H1 (cell line): Measurements from ENCODE around the gene MTNR1B. TPM values are rescaled to one million over a fixed set of nuclear protein-coding genes. Genes with fewer than 3 reads are reported as not detected.

Experiments
- CTCF ChIA-PET: fragments of 300-600 bp; sonication (Branson Sonifier 250); formaldehyde crosslinking; loops from one replicate; lab custom pipeline; 2021; ENCODE audit not compliant: partially characterized antibody; lab: Charles Lee
- POLR2A ChIA-PET: fragments of 300-600 bp; sonication (Branson Sonifier 250); formaldehyde crosslinking; loops from one replicate; lab custom pipeline; 2021; ENCODE audit warnings: inconsistent platforms; ENCODE audit not compliant: partially characterized antibody; lab: Charles Lee
- DNase-seq, 2 experiments: peaks; one replicate each; pipeline versions ENCODE4 v3.0.0 to v3.0.0-alpha.2; 2010 to 2022; ENCODE audit warnings: low spot score in 2 of 2, low read depth in 1 of 2, mixed read lengths in 1 of 2
- FAIRE-seq: peaks from 2 replicates; lab custom pipeline; 2011; peaks lifted over from hg19 to GRCh38; lab: Jason Lieb, UNC
- H2AFZ ChIP-seq: 2 replicates; pipeline ENCODE4 v1.8.1; 2012; ENCODE audit warnings: low read length, inconsistent platforms
- H2AK5ac ChIP-seq: 2 replicates; pipeline ENCODE4 v1.6.1; 2013; ENCODE audit warnings: low read depth, low read length
- H2BK120ac ChIP-seq: replicated peaks from 2 replicates; pipeline ENCODE3; 2013; ENCODE audit warnings: low read depth, low read length, inconsistent platforms
- H2BK12ac ChIP-seq: 2 replicates; pipeline ENCODE4 v1.6.1; 2013; ENCODE audit warnings: low read depth, low read length
- H2BK15ac ChIP-seq: 2 replicates; pipeline ENCODE4 v1.6.1; 2013; ENCODE audit warnings: low read length
- H2BK20ac ChIP-seq: 2 replicates; pipeline ENCODE4 v1.6.1; 2013; ENCODE audit warnings: low read length
- H2BK5ac ChIP-seq: 2 replicates; pipeline ENCODE4 v1.6.1; 2013; ENCODE audit warnings: low read depth, low read length
- H3K14ac ChIP-seq: 2 replicates; pipeline ENCODE4 v1.6.1; 2013; ENCODE audit warnings: inconsistent platforms; ENCODE audit not compliant: insufficient read length
- H3K18ac ChIP-seq: 2 replicates; pipeline ENCODE4 v1.6.1; 2013; ENCODE audit warnings: low read length; ENCODE audit errors: extremely low read depth
- H3K23ac ChIP-seq: 2 replicates; pipeline ENCODE4 v1.6.1; 2013; ENCODE audit warnings: inconsistent platforms; ENCODE audit not compliant: insufficient read length
- H3K23me2 ChIP-seq: 2 replicates; pipeline ENCODE4 v1.6.1; 2013; ENCODE audit warnings: low read depth, low read length
- H3K27ac ChIP-seq: 2 replicates; pipeline ENCODE4 v1.6.1; 2011; ENCODE audit warnings: low read depth, low read length, inconsistent platforms
- H3K27me3 ChIP-seq, 4 experiments: replicated peaks in 1 of 4; 1 replicate in 1 of 4; 2 replicates in 3 of 4; pipeline versions ENCODE4 v1.6.1 to v1.8.1; 2011 to 2013; ENCODE audit warnings: low read length in 3 of 4, mild to moderate bottlenecking in 3 of 4, inconsistent platforms in 2 of 4, mixed read lengths in 2 of 4, moderate library complexity in 1 of 4; ENCODE audit not compliant: control insufficient read depth in 3 of 4, insufficient read depth in 3 of 4; ENCODE audit errors: extremely low read depth in 1 of 4
- H3K36me3 ChIP-seq, 4 experiments: 2 replicates each; pipeline versions ENCODE4 v1.6.1 to v1.8.1; 2011 to 2013; ENCODE audit warnings: mild to moderate bottlenecking in 4 of 4, low read length in 3 of 4, moderate library complexity in 2 of 4, control low read depth in 1 of 4, inconsistent platforms in 1 of 4; ENCODE audit not compliant: insufficient read depth in 4 of 4, control insufficient read depth in 2 of 4
- H3K4ac ChIP-seq: replicated peaks from 2 replicates; pipeline ENCODE3; 2013; ENCODE audit warnings: low read length, low read depth, mixed read lengths, inconsistent platforms; ENCODE audit not compliant: insufficient read length
- H3K4me1 ChIP-seq, 4 experiments: replicated peaks in 1 of 4; 1 replicate in 1 of 4; 2 replicates in 3 of 4; pipeline versions ENCODE4 v1.6.1 to v1.8.1; 2011 to 2013; ENCODE audit warnings: low read length in 3 of 4, inconsistent platforms in 2 of 4, mixed read lengths in 1 of 4; ENCODE audit not compliant: insufficient read depth in 4 of 4, control insufficient read depth in 3 of 4
- H3K4me2 ChIP-seq, 2 experiments: 2 replicates each; pipeline versions ENCODE4 v1.6.1 to v1.8.1; 2011 to 2013; ENCODE audit warnings: low read depth in 2 of 2, low read length in 2 of 2, control low read depth in 1 of 2, inconsistent platforms in 1 of 2, mild to moderate bottlenecking in 1 of 2; ENCODE audit not compliant: insufficient read depth in 1 of 2
- H3K4me3 ChIP-seq, 4 experiments: fragments of 200-600, 300-600 bp in 1 of 4; sonication (generic), shearing (Covaris generic), sonication (Bioruptor Twin) in 1 of 4; 2 replicates each; pipeline versions ENCODE4 v1.5.1 to v1.8.1; 2011 to 2016; ENCODE audit warnings: low read length in 4 of 4, low read depth in 3 of 4, control low read depth in 2 of 4, inconsistent platforms in 2 of 4, mild to moderate bottlenecking in 2 of 4, mixed read lengths in 1 of 4, moderate library complexity in 1 of 4; ENCODE audit not compliant: insufficient read depth in 2 of 4; ENCODE audit errors: extremely low read depth in 1 of 4
- H3K56ac ChIP-seq: replicated peaks from 2 replicates; pipeline ENCODE3; 2013; ENCODE audit warnings: low read depth, mild to moderate bottlenecking, mixed read lengths, low read length, inconsistent platforms; ENCODE audit not compliant: insufficient read length
- H3K79me1 ChIP-seq: 2 replicates; pipeline ENCODE4 v1.6.1; 2013; ENCODE audit warnings: low read depth, low read length, control low read depth
- H3K79me2 ChIP-seq, 2 experiments: 2 replicates each; pipeline versions ENCODE4 v1.6.1 to v1.8.1; 2012 to 2013; ENCODE audit warnings: low read length in 2 of 2, mild to moderate bottlenecking in 2 of 2, inconsistent platforms in 1 of 2; ENCODE audit not compliant: insufficient read depth in 2 of 2, control insufficient read depth in 1 of 2
- H3K9ac ChIP-seq, 4 experiments: replicated peaks in 1 of 4; 1 replicate in 1 of 4; 2 replicates in 3 of 4; pipeline versions ENCODE4 v1.6.1 to v1.8.1; 2011 to 2013; ENCODE audit warnings: low read depth in 3 of 4, low read length in 3 of 4, control low read depth in 2 of 4, mild to moderate bottlenecking in 2 of 4, moderate library complexity in 2 of 4, inconsistent platforms in 1 of 4; ENCODE audit errors: extremely low read depth in 1 of 4
- H3K9me3 ChIP-seq, 2 experiments: 2 replicates each; pipeline versions ENCODE4 v1.6.1 to v1.8.1; 2012 to 2013; ENCODE audit warnings: mild to moderate bottlenecking in 2 of 2, moderate library complexity in 2 of 2, control low read depth in 1 of 2, inconsistent platforms in 1 of 2, low read depth in 1 of 2, low read length in 1 of 2, mixed read lengths in 1 of 2; ENCODE audit not compliant: insufficient read depth in 2 of 2
- H4K20me1 ChIP-seq, 2 experiments: replicated peaks in 1 of 2; 2 replicates each; pipeline versions ENCODE3 to v1.8.1; 2011 to 2013; ENCODE audit warnings: inconsistent platforms in 2 of 2, low read length in 2 of 2, mild to moderate bottlenecking in 1 of 2; ENCODE audit not compliant: insufficient read depth in 2 of 2, control insufficient read depth in 1 of 2
- H4K5ac ChIP-seq: 2 replicates; pipeline ENCODE4 v1.6.1; 2013; ENCODE audit warnings: low read length, low read depth, mixed read lengths, inconsistent platforms; ENCODE audit not compliant: insufficient read length
- H4K8ac ChIP-seq: 2 replicates; pipeline ENCODE4 v1.8.0; 2013; ENCODE audit warnings: mild to moderate bottlenecking, moderate library complexity, low read length, inconsistent platforms; ENCODE audit not compliant: insufficient read depth; ENCODE audit errors: extremely low read depth
- H4K91ac ChIP-seq: replicated peaks from 2 replicates; pipeline ENCODE3; 2013; ENCODE audit warnings: low read length, mixed read lengths, inconsistent platforms; ENCODE audit not compliant: insufficient read length
- ASH2L ChIP-seq: fragments of 200-600, 300-600 bp; sonication (generic); IDR thresholded peaks from one replicate; pipeline ENCODE4 v1.7.1; 2017; ENCODE audit warnings: low read length
- ATF2 ChIP-seq: IDR thresholded peaks from 2 replicates; pipeline ENCODE4 v1.6.1; 2012; ENCODE audit warnings: low read length, inconsistent platforms
- BACH1 ChIP-seq: IDR thresholded peaks from 2 replicates; pipeline ENCODE4 v1.6.1; 2012; ENCODE audit warnings: low read length, improper control_type of control experiment
- CHD2 ChIP-seq: IDR thresholded peaks from 2 replicates; pipeline ENCODE4 v1.6.1; 2012; ENCODE audit warnings: low read length, improper control_type of control experiment
- CREB1 ChIP-seq: IDR thresholded peaks from 2 replicates; pipeline ENCODE4 v1.6.1; 2012; ENCODE audit warnings: inconsistent platforms
- EGR1 ChIP-seq: IDR thresholded peaks from 2 replicates; pipeline ENCODE4 v1.6.1; 2011; ENCODE audit warnings: low read depth, low read length, borderline replicate concordance
- EZH2 ChIP-seq: fragments of 200-600 bp; sonication (generic); IDR thresholded peaks from 2 replicates; pipeline ENCODE4 v1.7.1; 2012; ENCODE audit warnings: low read depth, mild to moderate bottlenecking, moderate library complexity, low read length, inconsistent platforms; ENCODE audit not compliant: severe bottlenecking
- GABPA ChIP-seq: IDR thresholded peaks from 2 replicates; pipeline ENCODE4 v1.6.1; 2011; ENCODE audit warnings: mild to moderate bottlenecking, low read length, moderate library complexity, borderline replicate concordance; ENCODE audit not compliant: insufficient read depth
- KDM5A ChIP-seq: fragments of 200-600 bp; IDR thresholded peaks from 2 replicates; pipeline ENCODE4 v1.7.1; 2012; ENCODE audit warnings: mild to moderate bottlenecking, low read length, inconsistent platforms, mixed read lengths
- RBBP5 ChIP-seq: IDR thresholded peaks from 2 replicates; pipeline ENCODE4 v1.7.1; 2012; ENCODE audit warnings: low read depth, mild to moderate bottlenecking, inconsistent platforms, low read length, moderate library complexity, borderline replicate concordance
- SP4 ChIP-seq: IDR thresholded peaks from 2 replicates; pipeline ENCODE4 v1.6.1; 2012; ENCODE audit warnings: low read length, inconsistent platforms
- TBP ChIP-seq: IDR thresholded peaks from 2 replicates; pipeline ENCODE4 v1.6.1; 2011; ENCODE audit warnings: low read depth, low read length, improper control_type of control experiment
- TCF12 ChIP-seq: IDR thresholded peaks from 2 replicates; pipeline ENCODE4 v1.6.1; 2011; ENCODE audit warnings: low read depth, mild to moderate bottlenecking, low read length
- ZNF274 ChIP-seq: IDR thresholded peaks from 2 replicates; pipeline ENCODE4 v1.7.0; 2012; ENCODE audit warnings: low read length, borderline replicate concordance; ENCODE audit errors: extremely low read depth
- WGBS, 2 experiments: shearing (Covaris generic) in 1 of 2; methylation state at CpG; one replicate each; pipeline versions ENCODE4 v1.1.6 to v1.1.7; 2013 to 2015; ENCODE audit warnings: low lambda C conversion rate in 2 of 2, mixed read lengths in 2 of 2, inconsistent platforms in 1 of 2, low coverage in 1 of 2, missing lambda C conversion rate in 1 of 2; ENCODE audit not compliant: insufficient replicate concordance in 2 of 2, insufficient coverage in 1 of 2, insufficient read length in 1 of 2; ENCODE audit errors: extremely low coverage in 1 of 2, missing lambda C conversion rate in 1 of 2; 5-methylcytosine and 5-hydroxymethylcytosine counted together
- polyA plus RNA-seq, 7 experiments: library from polyadenylated mRNA; depleted of rRNA in 3 of 7; stranded (reverse) in 5 of 7; unstranded in 2 of 7; fragments of >200 nt in 5 of 7; fragments of 200-250 nt in 2 of 7; gene quantifications; 1 replicate in 5 of 7; 2 replicates in 1 of 7; 4 replicates in 1 of 7; pipeline versions ENCODE4 v1.2.1 to v1.2.3, GENCODE V29; 2011 to 2013; ENCODE audit warnings: missing spikeins in 2 of 7, mixed read lengths in 2 of 7
- total RNA-seq: library from RNA; stranded (reverse); fragmentation: NEBNext Ultra II Directional; extraction: Animal tissue kit (Norgen Biotek cat#: 25700); gene quantifications from 2 replicates; pipeline ENCODE4 v1.2.1, GENCODE V29; 2021

The MTNR1B gene
- total and polyA plus RNA-seq, 2 of the 8 experiments (the other 6 are each of a cell fraction or from before 2014, with no cell fraction given) = 0.08 TPM; not detected in 1

- H3K27ac ChIP-seq = no peak overlapping the region
- POLR2A ChIA-PET = no interaction called here
- TF ChIP-seq TBP (no peak), SP4 (no peak), ASH2L (no peak), TCF12 (no peak), ATF2 (no peak), BACH1 (no peak), EZH2 (no peak), CREB1 (no peak), ZNF274 (no peak), EGR1 (no peak), CHD2 (no peak), KDM5A (no peak), GABPA (no peak), RBBP5 (no peak)
Observed at GRCh38 chr11:93005239-93005638, 35.8 kb downstream of the MTNR1B start.

More at GRCh38 chr11:93005239-93005638, 35.8 kb downstream of the MTNR1B start:
- Histone ChIP-seq H3K79me1 (no peaks in the 10 kb centered on the region), H2BK20ac (no peak overlapping the region), H3K23ac (no peak overlapping the region), H2AK5ac (no peak overlapping the region), H4K91ac (no peak overlapping the region), H2BK12ac (no peak overlapping the region), H4K5ac (no peak overlapping the region), H3K14ac (no peak overlapping the region), H3K9ac (no peak overlapping the region), H3K9me3 (no peaks in the 10 kb centered on the region; a peak in 1 of 4 replicates), H3K4ac (no peak overlapping the region), H4K8ac (no peak overlapping the region), H3K56ac (no peak overlapping the region), H3K79me2 (no peaks in the 10 kb centered on the region), H3K4me3 (no peak overlapping the region), H3K23me2 (no peaks in the 10 kb centered on the region), H2BK5ac (no peak overlapping the region), H2BK120ac (no peak overlapping the region), H4K20me1 (no peaks in the 10 kb centered on the region), H3K36me3 (no peaks in the 10 kb centered on the region), H2AFZ (no peak overlapping the region), H3K4me2 (no peak overlapping the region), H3K27me3 (no peaks in the 10 kb centered on the region), H3K4me1 (no peaks in the 10 kb centered on the region), H2BK15ac (no peak overlapping the region), H3K18ac (no peak overlapping the region)
- WGBS, 2 experiments = 86% methylated on average over 1 of the region's 1 CpG; no CpG with 5 or more reads in 1 of the 2 experiments
- DNase-seq = no peak
- CTCF ChIA-PET = interaction anchor here (0.8 to 2.2 kb wide), 2 partner anchors 63 to 777 kb away, joined by 3 to 7 read pairs; no protein-coding TSS in a partner anchor
- no peak for FAIRE-seq
